Measurements from ENCODE around the gene BLOC1S1. TPM values are rescaled to one million over a fixed set of nuclear protein-coding genes. Genes with fewer than 3 reads are reported as not detected.

The BLOC1S1 gene
- total and polyA plus RNA-seq, 7 donors, result 127 to 260 (median 185) TPM

GRCh38 chr12:55721601-55722213, 5.9 kb downstream of the BLOC1S1 start:
- peak; percentile 40 to 67 for DNase-seq
- TF ChIP-seq, protein P1, sequence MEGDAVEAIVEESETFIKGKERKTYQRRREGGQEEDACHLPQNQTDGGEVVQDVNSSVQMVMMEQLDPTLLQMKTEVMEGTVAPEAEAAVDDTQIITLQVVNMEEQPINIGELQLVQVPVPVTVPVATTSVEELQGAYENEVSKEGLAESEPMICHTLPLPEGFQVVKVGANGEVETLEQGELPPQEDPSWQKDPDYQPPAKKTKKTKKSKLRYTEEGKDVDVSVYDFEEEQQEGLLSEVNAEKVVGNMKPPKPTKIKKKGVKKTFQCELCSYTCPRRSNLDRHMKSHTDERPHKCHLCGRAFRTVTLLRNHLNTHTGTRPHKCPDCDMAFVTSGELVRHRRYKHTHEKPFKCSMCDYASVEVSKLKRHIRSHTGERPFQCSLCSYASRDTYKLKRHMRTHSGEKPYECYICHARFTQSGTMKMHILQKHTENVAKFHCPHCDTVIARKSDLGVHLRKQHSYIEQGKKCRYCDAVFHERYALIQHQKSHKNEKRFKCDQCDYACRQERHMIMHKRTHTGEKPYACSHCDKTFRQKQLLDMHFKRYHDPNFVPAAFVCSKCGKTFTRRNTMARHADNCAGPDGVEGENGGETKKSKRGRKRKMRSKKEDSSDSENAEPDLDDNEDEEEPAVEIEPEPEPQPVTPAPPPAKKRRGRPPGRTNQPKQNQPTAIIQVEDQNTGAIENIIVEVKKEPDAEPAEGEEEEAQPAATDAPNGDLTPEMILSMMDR (IDR thresholded peaks at IDR 0.05), result no peak
- H3K27ac ChIP-seq, result peak overlapping the region; percentile 92
- 41 to 55% (median 47%) methylated on average over 14 of the region's 14 CpGs for WGBS, 3 donors
- intact Hi-C loops (cut with DNase I), result loop anchor here in 1 of 2 donors (2.0 kb wide), 1 partner anchor 17 kb away; no protein-coding TSS in a partner anchor
- ATAC-seq, result no peak
- H3K9me3 ChIP-seq, result no peaks in the 10 kb centered on the region
- H3K36me3 ChIP-seq (ENCODE audit: insufficient read depth in 1 of 2, low read depth in 1 of 2), result peaks cover 7 to 42% of the 10 kb centered on the region in 2 donors
- peak overlapping the region; percentile 52 for H3K4me3 ChIP-seq
- H3K27me3 ChIP-seq (ENCODE audit: insufficient read depth in 3 of 3, low read length in 2 of 3), result no peaks in the 10 kb centered on the region
- H3K4me1 ChIP-seq, result peaks cover 95% of the 10 kb centered on the region

DNA sequence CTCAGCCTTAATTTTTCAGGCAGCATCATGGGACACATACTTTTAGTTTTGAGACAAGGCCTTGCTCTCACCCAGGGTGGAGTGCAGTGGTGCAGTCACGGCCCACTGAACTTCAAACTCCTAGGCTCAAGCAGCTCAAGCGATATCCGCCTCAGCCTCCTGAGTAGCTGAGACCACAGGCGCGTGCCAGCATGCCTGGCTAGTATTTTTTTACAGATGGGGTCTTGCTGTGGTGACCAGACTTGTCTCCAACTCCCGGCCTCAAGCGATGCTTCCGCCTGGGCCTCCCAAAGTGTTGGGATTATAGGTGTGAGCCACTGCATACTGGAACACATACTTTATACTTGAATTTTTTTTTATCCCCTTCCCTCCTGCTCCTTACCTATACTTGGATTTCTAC, 7.1 kb downstream of the BLOC1S1 start:
- TF ChIP-seq, protein P1 (IDR thresholded peaks at IDR 0.05), result no peak
- ATAC-seq (no peak), DNase-seq (peak; percentile 13 to 59)
- Histone ChIP-seq H3K27ac (peak overlapping the region; percentile 92), H3K27me3 (ENCODE audit: insufficient read depth in 3 of 3, low read length in 2 of 3) (no peaks in the 10 kb centered on the region), H3K9me3 (no peaks in the 10 kb centered on the region), H3K4me3 (peak overlapping the region; percentile 29), H3K4me1 (peaks cover 94% of the 10 kb centered on the region), H3K36me3 (ENCODE audit: insufficient read depth in 1 of 2, low read depth in 1 of 2) (peaks cover 7 to 50% of the 10 kb centered on the region in 2 donors)
- WGBS, 3 donors, result 64 to 87% (median 72%) methylated on average over 8 of the region's 8 CpGs
- intact Hi-C loops (cut with DNase I), result no loop called here

DNA sequence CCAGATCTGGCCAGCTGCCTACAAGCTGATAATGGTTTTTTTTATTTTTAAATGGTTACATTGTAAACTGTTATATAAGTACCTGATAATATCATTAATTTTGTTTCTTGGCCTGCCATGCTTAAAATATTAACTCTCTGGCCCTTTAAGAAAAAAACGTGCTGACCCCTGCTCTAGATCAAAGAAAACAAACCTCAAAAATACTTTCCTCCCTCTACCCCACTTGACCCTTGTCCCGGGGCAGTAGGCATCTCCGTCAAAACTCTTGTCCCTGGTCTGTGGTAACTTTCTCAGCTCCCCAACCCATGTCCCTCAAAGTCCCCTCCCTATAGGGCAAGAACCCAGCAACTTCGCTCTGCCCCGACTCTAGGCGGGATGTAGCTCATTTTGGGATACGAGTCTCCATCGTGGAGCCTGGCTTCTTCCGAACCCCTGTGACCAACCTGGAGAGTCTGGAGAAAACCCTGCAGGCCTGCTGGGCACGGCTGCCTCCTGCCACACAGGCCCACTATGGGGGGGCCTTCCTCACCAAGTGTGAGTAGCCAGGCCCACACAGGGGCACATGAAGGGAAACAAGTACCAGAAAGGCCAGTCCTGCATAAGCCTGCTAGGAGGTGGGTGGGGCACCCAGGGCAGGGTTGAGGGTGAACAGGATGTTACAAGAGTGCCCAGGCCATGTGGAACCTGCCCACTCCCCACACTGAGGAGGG, 7.8 kb downstream of the BLOC1S1 start:
- DNase-seq, result peak; percentile 16 to 50
- intact Hi-C loops (cut with DNase I), result no loop called here
- no peak for ATAC-seq
- peak overlapping the region; percentile 29 for H3K4me3 ChIP-seq
- TF ChIP-seq, protein P1 (IDR thresholded peaks at IDR 0.05), result no peak
- peaks cover 7 to 50% of the 10 kb centered on the region in 2 donors for H3K36me3 ChIP-seq (ENCODE audit: insufficient read depth in 1 of 2, low read depth in 1 of 2)
- H3K4me1 ChIP-seq, result peaks cover 86% of the 10 kb centered on the region
- peak overlapping the region; percentile 92 for H3K27ac ChIP-seq
- H3K27me3 ChIP-seq (ENCODE audit: insufficient read depth in 3 of 3, low read length in 2 of 3), result no peaks in the 10 kb centered on the region
- WGBS, 3 donors, result 19 to 49% (median 26%) methylated on average over 10 of the region's 10 CpGs
- no peaks in the 10 kb centered on the region for H3K9me3 ChIP-seq

GRCh38 chr12:55724226-55724939, 8.5 kb downstream of the BLOC1S1 start:
- DNase-seq (peak; percentile 75 to 87), ATAC-seq (no peak)
- intact Hi-C loops (cut with DNase I), result no loop called here
- H3K9me3 ChIP-seq, result no peaks in the 10 kb centered on the region
- no peaks in the 10 kb centered on the region for H3K27me3 ChIP-seq (ENCODE audit: insufficient read depth in 3 of 3, low read length in 2 of 3)
- H3K27ac ChIP-seq, result peak overlapping the region; percentile 92
- TF ChIP-seq, protein P1 (IDR thresholded peaks at IDR 0.05), result peak; percentile 60
- H3K36me3 ChIP-seq (ENCODE audit: insufficient read depth in 1 of 2, low read depth in 1 of 2), result peaks cover 7 to 50% of the 10 kb centered on the region in 2 donors
- WGBS, 3 donors, result 36 to 52% (median 38%) methylated on average over 11 of the region's 11 CpGs
- peak overlapping the region; percentile 29 for H3K4me3 ChIP-seq
- H3K4me1 ChIP-seq, result peaks cover 79% of the 10 kb centered on the region

Measured in psoas muscle (tissue), 8 donors.